GM19351 (cell line): ENCODE measurements around the gene KIRREL3.
A peak's percentile ranks its signal among the peaks of the same experiment; 100 is the strongest.

Experiments used
- ATAC-seq: cut with Tn5 transposase; IDR thresholded peaks from one replicate; pipeline ENCODE4 v1.9.1; 2021; ENCODE audit warnings: mild to moderate bottlenecking, moderate library complexity; ENCODE audit not compliant: unreplicated experiment

Gene KIRREL3

DNA sequence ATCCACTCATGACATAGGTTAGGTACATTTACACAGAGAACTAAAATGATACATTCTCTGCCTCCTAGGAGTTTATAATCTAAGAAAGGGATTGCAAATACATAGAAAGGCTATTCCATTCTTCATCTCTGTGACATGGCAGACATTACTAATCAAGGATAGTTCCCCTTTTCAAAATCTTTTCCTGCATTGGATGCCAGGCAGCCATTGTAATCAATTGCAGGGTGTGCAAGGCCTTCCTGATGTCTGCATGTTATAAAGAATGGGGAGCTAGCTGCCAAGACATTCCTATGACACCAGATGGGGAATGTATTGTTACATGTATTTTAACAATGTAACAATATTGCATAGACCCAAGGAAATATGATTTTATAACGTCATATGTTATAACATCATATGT is 82.0 kb downstream of the KIRREL3 start:
- no peak for ATAC-seq

- ATAC-seq: peak; percentile 94
Observed at GRCh38 chr11:126917531-126918204, 82.9 kb downstream of the KIRREL3 start.

DNA sequence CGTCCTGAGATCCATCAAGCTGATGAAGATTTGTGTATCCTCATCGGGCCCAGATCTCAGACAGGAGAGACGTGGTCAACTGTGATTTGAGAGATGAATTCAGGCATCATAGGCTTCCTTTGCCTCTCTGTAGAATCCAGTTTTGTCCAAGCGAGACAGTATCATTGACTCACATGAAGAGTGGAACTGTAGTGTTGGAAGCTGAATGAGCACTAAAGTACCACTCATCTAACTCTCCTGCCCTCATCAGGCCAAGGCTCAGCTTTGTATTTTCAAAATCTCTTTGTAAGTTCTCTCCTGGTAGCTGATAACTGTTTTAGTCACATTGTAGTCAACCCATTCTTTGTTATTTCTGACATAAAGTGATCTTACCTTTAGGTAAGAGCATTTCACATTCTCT is 85.1 kb downstream of the KIRREL3 start:
- ATAC-seq: no peak

DNA sequence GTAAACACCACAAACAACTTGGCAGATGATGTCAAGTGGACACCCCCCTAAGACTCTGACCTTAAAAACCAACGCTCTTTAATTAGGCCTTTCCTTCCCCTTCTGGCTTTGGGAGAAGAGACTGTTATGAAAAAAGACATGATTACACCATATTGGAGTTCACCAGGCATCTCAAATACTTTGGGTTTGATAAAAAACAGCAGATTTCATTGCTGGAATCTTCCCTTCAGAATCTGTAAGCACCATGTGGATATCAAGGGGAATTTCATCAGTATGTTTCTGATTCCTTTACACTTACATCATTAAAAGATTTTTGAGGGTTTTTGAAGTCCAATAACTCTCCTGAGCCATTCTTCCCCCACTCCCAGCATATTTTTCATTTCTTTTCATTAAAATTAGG is 85.6 kb downstream of the KIRREL3 start:
- ATAC-seq: no peak

GRCh38 chr11:126914166-126914565 is 86.4 kb downstream of the KIRREL3 start:
- no peak for ATAC-seq

DNA sequence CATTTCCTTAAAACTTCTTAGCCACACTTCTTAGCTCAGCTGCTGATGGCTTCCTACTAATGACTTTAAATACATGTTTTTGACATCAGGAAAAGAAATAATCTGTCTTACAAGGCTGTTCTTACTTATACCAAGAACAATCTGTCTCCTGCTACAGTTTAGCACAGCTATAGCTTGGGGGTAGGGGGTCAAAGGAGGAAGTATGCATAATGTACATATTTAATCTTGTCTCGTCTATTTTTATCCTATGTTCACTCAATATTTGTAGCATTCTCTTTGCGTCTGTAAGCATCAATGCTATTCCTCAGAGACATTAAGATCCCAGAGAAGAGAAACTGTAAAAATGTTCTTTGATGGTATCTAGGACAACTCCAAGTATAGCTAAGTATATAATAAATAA is 96.0 kb downstream of the KIRREL3 start:
- no peak for ATAC-seq

- ATAC-seq: no peak
Observed at GRCh38 chr11:126901783-126902182, 98.8 kb downstream of the KIRREL3 start.

GRCh38 chr11:126899961-126900748 is 100.4 kb downstream of the KIRREL3 start:
- no peak for ATAC-seq

GRCh38 chr11:126898802-126899201 is 101.8 kb downstream of the KIRREL3 start:
- no peak for ATAC-seq

DNA sequence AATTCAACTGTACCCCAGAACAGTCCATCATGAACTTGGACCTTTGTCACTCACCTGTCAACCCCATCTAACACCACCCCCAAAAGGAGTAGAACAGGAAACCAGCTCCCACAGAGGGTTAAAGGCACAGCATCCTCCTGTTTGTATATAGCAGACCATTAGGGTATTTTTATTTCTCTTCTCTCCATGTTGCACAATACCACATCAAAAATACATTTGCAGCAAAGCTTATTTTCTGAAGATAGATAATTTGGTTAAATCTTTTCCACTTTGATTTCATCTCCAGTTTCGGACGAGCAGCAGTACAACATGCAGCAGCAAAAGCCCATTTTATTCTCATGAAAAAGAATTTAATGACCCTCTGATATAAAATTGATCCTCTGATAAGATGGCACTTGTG is 103.1 kb downstream of the KIRREL3 start:
- no peak for ATAC-seq

DNA sequence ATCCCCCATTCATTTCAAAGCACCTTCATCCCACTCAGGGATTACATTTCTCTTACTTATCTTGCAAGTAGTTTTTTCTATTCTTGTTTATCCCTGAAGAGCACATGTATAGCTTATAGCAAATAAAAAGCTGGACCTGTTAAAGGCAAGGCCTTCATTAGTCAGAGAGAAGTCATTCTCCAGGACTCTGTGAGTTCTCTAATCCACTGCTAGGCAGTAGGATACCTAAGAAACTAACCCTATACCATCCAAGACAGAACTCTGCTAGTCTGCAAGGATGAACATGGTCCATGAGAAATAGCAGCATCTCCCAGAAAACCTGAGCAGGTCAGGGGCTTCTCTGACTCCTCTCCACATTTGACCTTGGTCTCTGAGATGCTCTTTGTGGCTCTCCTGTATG is 104.5 kb downstream of the KIRREL3 start:
- ATAC-seq: no peak

GRCh38 chr11:126893796-126894195 is 106.8 kb downstream of the KIRREL3 start:
- no peak for ATAC-seq

GRCh38 chr11:126892756-126893155 is 107.8 kb downstream of the KIRREL3 start:
- ATAC-seq: no peak

GRCh38 chr11:126891556-126892217 is 108.9 kb downstream of the KIRREL3 start:
- no peak for ATAC-seq

GRCh38 chr11:126890561-126890960 is 110.0 kb downstream of the KIRREL3 start:
- no peak for ATAC-seq

GRCh38 chr11:126888115-126888712 is 112.4 kb downstream of the KIRREL3 start:
- ATAC-seq: no peak

DNA sequence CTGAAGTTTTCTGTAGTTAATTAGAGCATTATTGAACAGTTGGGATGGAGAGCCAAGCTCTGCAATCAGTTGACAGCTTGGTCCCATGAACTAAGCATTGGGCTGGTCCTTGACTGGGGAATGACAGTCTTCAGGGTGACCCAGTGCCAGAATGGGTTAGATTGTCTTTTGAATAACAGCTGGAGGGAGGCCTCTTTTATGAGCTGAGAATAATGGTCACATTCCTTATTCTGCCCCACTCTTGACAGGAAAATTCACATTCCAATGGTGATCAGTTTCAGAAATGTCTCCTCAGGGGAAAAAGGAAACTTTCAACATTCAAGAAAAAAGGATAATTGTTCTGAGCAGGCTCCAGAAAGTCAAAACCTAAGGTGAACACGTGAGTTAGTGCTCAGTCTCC is 113.9 kb downstream of the KIRREL3 start:
- ATAC-seq: no peak

- ATAC-seq: no peak
Observed at GRCh38 chr11:126886085-126886484, 114.5 kb downstream of the KIRREL3 start.

DNA sequence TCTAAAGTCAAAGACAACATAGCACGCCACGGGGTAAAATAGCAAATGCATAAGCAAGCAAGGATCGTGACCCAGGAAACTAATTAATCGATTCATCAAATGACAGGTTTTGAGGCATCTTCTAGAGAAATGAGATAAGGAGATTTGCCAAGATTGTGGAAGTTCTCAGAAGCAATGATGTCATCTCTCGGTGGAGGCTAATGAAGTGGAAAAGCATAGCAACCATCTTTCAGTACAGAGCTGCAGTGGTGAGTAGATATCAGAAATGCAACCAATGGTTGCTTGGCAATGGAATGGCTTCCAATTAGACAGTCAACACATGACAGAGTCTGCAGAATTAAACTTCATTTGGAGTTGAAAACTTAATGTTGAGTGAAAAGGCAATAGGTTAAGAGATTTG is 116.0 kb downstream of the KIRREL3 start:
- ATAC-seq: no peak

GRCh38 chr11:126884192-126884591 is 116.4 kb downstream of the KIRREL3 start:
- ATAC-seq: no peak

- ATAC-seq: no peak
Observed at GRCh38 chr11:126880872-126881271, 119.7 kb downstream of the KIRREL3 start.

GRCh38 chr11:126879516-126879915 is 121.1 kb downstream of the KIRREL3 start:
- no peak for ATAC-seq
